ENCODE measurements around the gene LAMP5. TPM values are rescaled to one million over a fixed set of nuclear protein-coding genes. Genes with fewer than 3 reads are reported as not detected.

LAMP5 gene
- total RNA-seq, 5 donors from 2014 or later (not counting 1 experiment from before 2014, with no cell fraction given) = not detected

- no peaks in the 10 kb centered on the region for H3K9me3 ChIP-seq
- H3K27ac Mint-ChIP-seq = no peak overlapping the region
- no peaks in the 10 kb centered on the region for H3K27me3 Mint-ChIP-seq
- CTCF ChIA-PET = no interaction called here
- no peaks in the 10 kb centered on the region for H3K36me3 ChIP-seq (ENCODE audit: control insufficient read depth in 2 of 2, extremely low read depth in 1 of 2, insufficient read depth in 1 of 2, low read length in 1 of 2)
- no peaks in the 10 kb centered on the region for H3K27me3 ChIP-seq (replicated peaks in 1 of 2; ENCODE audit: control insufficient read depth in 2 of 2, extremely low read depth in 1 of 2, insufficient read depth in 2 of 2, low read length in 1 of 2)
- H3K36me3 Mint-ChIP-seq = no peaks in the 10 kb centered on the region
- no peak overlapping the region for H3K4me3 ChIP-seq (ENCODE audit: control insufficient read depth in 1 of 2, extremely low read depth in 1 of 2, low read length in 1 of 2)
- POLR2A ChIA-PET = no interaction called here
- H3K27ac ChIP-seq (ENCODE audit: low read length) = no peak overlapping the region
- no peak for ATAC-seq (replicated peaks in 1 of 4)
- H3K9me3 Mint-ChIP-seq = peaks cover 5 to 8% (median 5%) of the 10 kb centered on the region in 3 donors
- no peaks in the 10 kb centered on the region for H3K4me1 ChIP-seq (ENCODE audit: control insufficient read depth in 1 of 2, extremely low read depth in 1 of 2, insufficient read depth in 2 of 2, low read length in 2 of 2)
- H3K4me3 Mint-ChIP-seq = no peak overlapping the region
- no peak for DNase-seq
- no peaks in the 10 kb centered on the region for H3K4me1 Mint-ChIP-seq
- 63% methylated on average over 2 of the region's 3 CpGs for WGBS (ENCODE audit: insufficient coverage)
These were observed 24.2 kb upstream of the LAMP5 start for GRCh38 chr20:9490161-9490560.

- POLR2A ChIA-PET = no interaction called here
- Mint-ChIP-seq H3K4me3 (no peak overlapping the region), H3K4me1 (no peaks in the 10 kb centered on the region), H3K36me3 (no peaks in the 10 kb centered on the region), H3K9me3 (peaks cover 5 to 8% (median 5%) of the 10 kb centered on the region in 3 donors), H3K27me3 (no peaks in the 10 kb centered on the region), H3K27ac (no peak overlapping the region)
- CTCF ChIA-PET = no interaction called here
- H3K36me3 ChIP-seq (ENCODE audit: control insufficient read depth in 2 of 2, extremely low read depth in 1 of 2, insufficient read depth in 1 of 2, low read length in 1 of 2) = no peaks in the 10 kb centered on the region
- DNase-seq (no peak), ATAC-seq (replicated peaks in 1 of 4) (no peak)
- no peaks in the 10 kb centered on the region for H3K9me3 ChIP-seq
- no peak overlapping the region for H3K4me3 ChIP-seq (ENCODE audit: control insufficient read depth in 1 of 2, extremely low read depth in 1 of 2, low read length in 1 of 2)
- no peak overlapping the region for H3K27ac ChIP-seq (ENCODE audit: low read length)
- peaks cover 0 to 2% of the 10 kb centered on the region in 2 experiments for H3K27me3 ChIP-seq (replicated peaks in 1 of 2; ENCODE audit: control insufficient read depth in 2 of 2, extremely low read depth in 1 of 2, insufficient read depth in 2 of 2, low read length in 1 of 2)
- no peaks in the 10 kb centered on the region for H3K4me1 ChIP-seq (ENCODE audit: control insufficient read depth in 1 of 2, extremely low read depth in 1 of 2, insufficient read depth in 2 of 2, low read length in 2 of 2)
- 86% methylated on average over 3 of the region's 3 CpGs for WGBS (ENCODE audit: insufficient coverage)
These were observed 23.8 kb upstream of the LAMP5 start for GRCh38 chr20:9490631-9491030.

- no peak for ATAC-seq (replicated peaks in 1 of 4)
- H3K27ac Mint-ChIP-seq = no peak overlapping the region
- Histone ChIP-seq H3K4me3 (ENCODE audit: control insufficient read depth in 1 of 2, extremely low read depth in 1 of 2, low read length in 1 of 2) (no peak overlapping the region), H3K9me3 (no peaks in the 10 kb centered on the region), H3K36me3 (ENCODE audit: control insufficient read depth in 2 of 2, extremely low read depth in 1 of 2, insufficient read depth in 1 of 2, low read length in 1 of 2) (no peaks in the 10 kb centered on the region), H3K27ac (ENCODE audit: low read length) (no peak overlapping the region), H3K27me3 (replicated peaks in 1 of 2; ENCODE audit: control insufficient read depth in 2 of 2, extremely low read depth in 1 of 2, insufficient read depth in 2 of 2, low read length in 1 of 2) (peaks cover 0 to 2% of the 10 kb centered on the region in 2 experiments), H3K4me1 (ENCODE audit: control insufficient read depth in 1 of 2, extremely low read depth in 1 of 2, insufficient read depth in 2 of 2, low read length in 2 of 2) (no peaks in the 10 kb centered on the region)
- no peaks in the 10 kb centered on the region for H3K4me1 Mint-ChIP-seq
- DNase-seq = no peak
- no CpG with 5 or more reads among the region's 1 CpG for WGBS (ENCODE audit: insufficient coverage)
- no peak overlapping the region for H3K4me3 Mint-ChIP-seq
- peaks cover 3 to 10% (median 8%) of the 10 kb centered on the region in 3 donors for H3K9me3 Mint-ChIP-seq
- no peaks in the 10 kb centered on the region for H3K36me3 Mint-ChIP-seq
- ChIA-PET POLR2A (no interaction called here), CTCF (no interaction called here)
- H3K27me3 Mint-ChIP-seq = no peaks in the 10 kb centered on the region
These were observed 23.1 kb upstream of the LAMP5 start for GRCh38 chr20:9491324-9491723.

GRCh38 chr20:9492067-9492466 lies 22.3 kb upstream of the LAMP5 start:
- peaks cover 2 to 10% (median 8%) of the 10 kb centered on the region in 3 donors for H3K9me3 Mint-ChIP-seq
- no peaks in the 10 kb centered on the region for H3K27me3 Mint-ChIP-seq
- H3K36me3 Mint-ChIP-seq = no peaks in the 10 kb centered on the region
- peaks cover 0 to 2% of the 10 kb centered on the region in 2 experiments for H3K27me3 ChIP-seq (replicated peaks in 1 of 2; ENCODE audit: control insufficient read depth in 2 of 2, extremely low read depth in 1 of 2, insufficient read depth in 2 of 2, low read length in 1 of 2)
- H3K36me3 ChIP-seq (ENCODE audit: control insufficient read depth in 2 of 2, extremely low read depth in 1 of 2, insufficient read depth in 1 of 2, low read length in 1 of 2) = no peaks in the 10 kb centered on the region
- H3K4me3 ChIP-seq (ENCODE audit: control insufficient read depth in 1 of 2, extremely low read depth in 1 of 2, low read length in 1 of 2) = no peak overlapping the region
- H3K4me3 Mint-ChIP-seq = no peak overlapping the region
- ChIA-PET POLR2A (no interaction called here), CTCF (no interaction called here)
- no peaks in the 10 kb centered on the region for H3K4me1 ChIP-seq (ENCODE audit: control insufficient read depth in 1 of 2, extremely low read depth in 1 of 2, insufficient read depth in 2 of 2, low read length in 2 of 2)
- H3K27ac Mint-ChIP-seq = no peak overlapping the region
- 100% methylated on average over 1 of the region's 4 CpGs for WGBS (ENCODE audit: insufficient coverage)
- no peaks in the 10 kb centered on the region for H3K9me3 ChIP-seq
- no peak overlapping the region for H3K27ac ChIP-seq (ENCODE audit: low read length)
- DNase-seq = no peak
- no peaks in the 10 kb centered on the region for H3K4me1 Mint-ChIP-seq
- ATAC-seq (replicated peaks in 1 of 4) = no peak

- Mint-ChIP-seq H3K4me1 (no peaks in the 10 kb centered on the region), H3K27me3 (no peaks in the 10 kb centered on the region), H3K9me3 (peaks cover 4 to 10% (median 8%) of the 10 kb centered on the region in 3 donors), H3K36me3 (no peaks in the 10 kb centered on the region), H3K27ac (no peak overlapping the region), H3K4me3 (no peak overlapping the region)
- CTCF ChIA-PET = no interaction called here
- no peak overlapping the region for H3K4me3 ChIP-seq (ENCODE audit: control insufficient read depth in 1 of 2, extremely low read depth in 1 of 2, low read length in 1 of 2)
- H3K9me3 ChIP-seq = no peaks in the 10 kb centered on the region
- H3K36me3 ChIP-seq (ENCODE audit: control insufficient read depth in 2 of 2, extremely low read depth in 1 of 2, insufficient read depth in 1 of 2, low read length in 1 of 2) = no peaks in the 10 kb centered on the region
- no peak overlapping the region for H3K27ac ChIP-seq (ENCODE audit: low read length)
- H3K4me1 ChIP-seq (ENCODE audit: control insufficient read depth in 1 of 2, extremely low read depth in 1 of 2, insufficient read depth in 2 of 2, low read length in 2 of 2) = no peaks in the 10 kb centered on the region
- WGBS (ENCODE audit: insufficient coverage) = no CpG with 5 or more reads among the region's 2 CpGs
- peaks cover 0 to 2% of the 10 kb centered on the region in 2 experiments for H3K27me3 ChIP-seq (replicated peaks in 1 of 2; ENCODE audit: control insufficient read depth in 2 of 2, extremely low read depth in 1 of 2, insufficient read depth in 2 of 2, low read length in 1 of 2)
- POLR2A ChIA-PET = no interaction called here
- no peak for ATAC-seq (replicated peaks in 1 of 4)
- no peak for DNase-seq
These were observed 20.6 kb upstream of the LAMP5 start for GRCh38 chr20:9493803-9494202.

GRCh38 chr20:9495701-9496100 lies 18.7 kb upstream of the LAMP5 start:
- POLR2A ChIA-PET = no interaction called here
- H3K4me3 Mint-ChIP-seq = no peak overlapping the region

GRCh38 chr20:9496155-9496554 lies 18.2 kb upstream of the LAMP5 start:
- no peak overlapping the region for H3K27ac ChIP-seq (ENCODE audit: low read length)
- ChIA-PET POLR2A (no interaction called here), CTCF (no interaction called here)
- Mint-ChIP-seq H3K4me3 (no peak overlapping the region), H3K27me3 (no peaks in the 10 kb centered on the region), H3K36me3 (no peaks in the 10 kb centered on the region), H3K9me3 (peaks cover 4 to 8% (median 5%) of the 10 kb centered on the region in 3 donors), H3K27ac (no peak overlapping the region), H3K4me1 (no peaks in the 10 kb centered on the region)
- no peak overlapping the region for H3K4me3 ChIP-seq (ENCODE audit: control insufficient read depth in 1 of 2, extremely low read depth in 1 of 2, low read length in 1 of 2)
- no peaks in the 10 kb centered on the region for H3K4me1 ChIP-seq (ENCODE audit: control insufficient read depth in 1 of 2, extremely low read depth in 1 of 2, insufficient read depth in 2 of 2, low read length in 2 of 2)
- peaks cover 0 to 2% of the 10 kb centered on the region in 2 experiments for H3K27me3 ChIP-seq (replicated peaks in 1 of 2; ENCODE audit: control insufficient read depth in 2 of 2, extremely low read depth in 1 of 2, insufficient read depth in 2 of 2, low read length in 1 of 2)
- DNase-seq (no peak), ATAC-seq (replicated peaks in 1 of 4) (no peak)
- no peaks in the 10 kb centered on the region for H3K9me3 ChIP-seq
- H3K36me3 ChIP-seq (ENCODE audit: control insufficient read depth in 2 of 2, extremely low read depth in 1 of 2, insufficient read depth in 1 of 2, low read length in 1 of 2) = no peaks in the 10 kb centered on the region
- 57% methylated on average over 1 of the region's 3 CpGs for WGBS (ENCODE audit: insufficient coverage)

More at GRCh38 chr20:9495701-9496100, 18.7 kb upstream of the LAMP5 start:
- ATAC-seq (replicated peaks in 1 of 4) = no peak
- Histone ChIP-seq H3K4me1 (ENCODE audit: control insufficient read depth in 1 of 2, extremely low read depth in 1 of 2, insufficient read depth in 2 of 2, low read length in 2 of 2) (no peaks in the 10 kb centered on the region), H3K27ac (ENCODE audit: low read length) (no peak overlapping the region), H3K36me3 (ENCODE audit: control insufficient read depth in 2 of 2, extremely low read depth in 1 of 2, insufficient read depth in 1 of 2, low read length in 1 of 2) (no peaks in the 10 kb centered on the region), H3K27me3 (replicated peaks in 1 of 2; ENCODE audit: control insufficient read depth in 2 of 2, extremely low read depth in 1 of 2, insufficient read depth in 2 of 2, low read length in 1 of 2) (peaks cover 0 to 2% of the 10 kb centered on the region in 2 experiments), H3K4me3 (ENCODE audit: control insufficient read depth in 1 of 2, extremely low read depth in 1 of 2, low read length in 1 of 2) (no peak overlapping the region), H3K9me3 (no peaks in the 10 kb centered on the region)
- CTCF ChIA-PET = no interaction called here
- Mint-ChIP-seq H3K9me3 (peaks cover 4 to 8% (median 5%) of the 10 kb centered on the region in 3 donors), H3K27me3 (no peaks in the 10 kb centered on the region), H3K4me1 (no peaks in the 10 kb centered on the region), H3K27ac (no peak overlapping the region), H3K36me3 (no peaks in the 10 kb centered on the region)
- no peak for DNase-seq
- 50% methylated on average over 1 of the region's 2 CpGs for WGBS (ENCODE audit: insufficient coverage)
